ENCODE data around the gene HBS1L. TPM values are rescaled to one million over a fixed set of nuclear protein-coding genes. Genes with fewer than 3 reads are reported as not detected.

The HBS1L gene
- total RNA-seq, 1 experiment from 2014 or later, result 89.4 TPM

DNA sequence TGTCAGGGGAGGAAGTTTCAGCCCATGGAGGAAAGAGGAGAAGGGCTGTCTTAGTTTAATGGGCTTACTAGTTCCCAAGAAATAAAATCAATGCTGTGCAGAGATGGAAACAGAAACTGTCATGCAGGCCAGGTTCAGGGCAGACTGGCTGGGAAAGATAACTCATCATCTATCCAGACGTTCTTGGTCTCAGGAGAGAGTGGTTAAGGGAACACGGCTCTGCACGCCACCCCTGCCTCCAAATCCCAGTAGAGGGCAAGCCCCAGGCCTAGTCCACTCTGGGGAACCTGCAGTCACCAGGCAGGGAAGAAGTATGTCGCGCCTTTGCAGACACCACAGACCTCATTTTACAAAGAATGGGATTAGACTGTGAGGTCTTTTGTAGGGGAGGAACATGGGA is 117.2 kb downstream of the HBS1L start:
- H4K20me1 ChIP-seq (ENCODE audit: insufficient read depth), result no peaks in the 10 kb centered on the region
- no peaks in the 10 kb centered on the region for H3K79me2 ChIP-seq (ENCODE audit: insufficient read depth, low read length)
- TF ChIP-seq SRF (IDR thresholded peaks at IDR 0.05; ENCODE audit: low read depth) (no peak), EZH2phosphoT487 (IDR thresholded peaks at IDR 0.05; ENCODE audit: borderline replicate concordance) (no peak), EZH2 (IDR thresholded peaks at IDR 0.05) (no peak), JUND (IDR thresholded peaks at IDR 0.05) (no peak), CEBPB (IDR thresholded peaks at IDR 0.05; ENCODE audit: low read depth) (no peak), ELF1 (IDR thresholded peaks at IDR 0.05; ENCODE audit: borderline replicate concordance, low read depth) (no peak), ZFX (IDR thresholded peaks at IDR 0.05) (no peak), RAD21 (IDR thresholded peaks at IDR 0.05; ENCODE audit: low read depth) (no peak), TCF7L2 (IDR thresholded peaks at IDR 0.05; ENCODE audit: borderline replicate concordance, extremely low read depth, insufficient read depth, insufficient read length) (no peak), SP1 (IDR thresholded peaks at IDR 0.05; ENCODE audit: low read depth) (no peak), EGR1 (IDR thresholded peaks at IDR 0.05; ENCODE audit: low read depth) (no peak), FOSL1 (IDR thresholded peaks at IDR 0.05; ENCODE audit: low read depth) (no peak), YY1 (IDR thresholded peaks at IDR 0.05; ENCODE audit: extremely low read depth, insufficient replicate concordance, low read depth, low read length) (no peak), SIN3A (IDR thresholded peaks at IDR 0.05; ENCODE audit: low read depth) (no peak), POLR2A (IDR thresholded peaks at IDR 0.05; ENCODE audit: borderline replicate concordance, extremely low read depth, insufficient read depth, insufficient read length) (no peak), ZNF274 (IDR thresholded peaks at IDR 0.05; ENCODE audit: low read depth, low read length) (no peak)
- TF ChIP-seq, protein P1, sequence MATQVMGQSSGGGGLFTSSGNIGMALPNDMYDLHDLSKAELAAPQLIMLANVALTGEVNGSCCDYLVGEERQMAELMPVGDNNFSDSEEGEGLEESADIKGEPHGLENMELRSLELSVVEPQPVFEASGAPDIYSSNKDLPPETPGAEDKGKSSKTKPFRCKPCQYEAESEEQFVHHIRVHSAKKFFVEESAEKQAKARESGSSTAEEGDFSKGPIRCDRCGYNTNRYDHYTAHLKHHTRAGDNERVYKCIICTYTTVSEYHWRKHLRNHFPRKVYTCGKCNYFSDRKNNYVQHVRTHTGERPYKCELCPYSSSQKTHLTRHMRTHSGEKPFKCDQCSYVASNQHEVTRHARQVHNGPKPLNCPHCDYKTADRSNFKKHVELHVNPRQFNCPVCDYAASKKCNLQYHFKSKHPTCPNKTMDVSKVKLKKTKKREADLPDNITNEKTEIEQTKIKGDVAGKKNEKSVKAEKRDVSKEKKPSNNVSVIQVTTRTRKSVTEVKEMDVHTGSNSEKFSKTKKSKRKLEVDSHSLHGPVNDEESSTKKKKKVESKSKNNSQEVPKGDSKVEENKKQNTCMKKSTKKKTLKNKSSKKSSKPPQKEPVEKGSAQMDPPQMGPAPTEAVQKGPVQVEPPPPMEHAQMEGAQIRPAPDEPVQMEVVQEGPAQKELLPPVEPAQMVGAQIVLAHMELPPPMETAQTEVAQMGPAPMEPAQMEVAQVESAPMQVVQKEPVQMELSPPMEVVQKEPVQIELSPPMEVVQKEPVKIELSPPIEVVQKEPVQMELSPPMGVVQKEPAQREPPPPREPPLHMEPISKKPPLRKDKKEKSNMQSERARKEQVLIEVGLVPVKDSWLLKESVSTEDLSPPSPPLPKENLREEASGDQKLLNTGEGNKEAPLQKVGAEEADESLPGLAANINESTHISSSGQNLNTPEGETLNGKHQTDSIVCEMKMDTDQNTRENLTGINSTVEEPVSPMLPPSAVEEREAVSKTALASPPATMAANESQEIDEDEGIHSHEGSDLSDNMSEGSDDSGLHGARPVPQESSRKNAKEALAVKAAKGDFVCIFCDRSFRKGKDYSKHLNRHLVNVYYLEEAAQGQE (IDR thresholded peaks at IDR 0.05; ENCODE audit: low read depth), result no peak
- TF ChIP-seq, protein P2, sequence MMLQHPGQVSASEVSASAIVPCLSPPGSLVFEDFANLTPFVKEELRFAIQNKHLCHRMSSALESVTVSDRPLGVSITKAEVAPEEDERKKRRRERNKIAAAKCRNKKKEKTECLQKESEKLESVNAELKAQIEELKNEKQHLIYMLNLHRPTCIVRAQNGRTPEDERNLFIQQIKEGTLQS (IDR thresholded peaks at IDR 0.05), result no peak
- TF ChIP-seq, protein P3, sequence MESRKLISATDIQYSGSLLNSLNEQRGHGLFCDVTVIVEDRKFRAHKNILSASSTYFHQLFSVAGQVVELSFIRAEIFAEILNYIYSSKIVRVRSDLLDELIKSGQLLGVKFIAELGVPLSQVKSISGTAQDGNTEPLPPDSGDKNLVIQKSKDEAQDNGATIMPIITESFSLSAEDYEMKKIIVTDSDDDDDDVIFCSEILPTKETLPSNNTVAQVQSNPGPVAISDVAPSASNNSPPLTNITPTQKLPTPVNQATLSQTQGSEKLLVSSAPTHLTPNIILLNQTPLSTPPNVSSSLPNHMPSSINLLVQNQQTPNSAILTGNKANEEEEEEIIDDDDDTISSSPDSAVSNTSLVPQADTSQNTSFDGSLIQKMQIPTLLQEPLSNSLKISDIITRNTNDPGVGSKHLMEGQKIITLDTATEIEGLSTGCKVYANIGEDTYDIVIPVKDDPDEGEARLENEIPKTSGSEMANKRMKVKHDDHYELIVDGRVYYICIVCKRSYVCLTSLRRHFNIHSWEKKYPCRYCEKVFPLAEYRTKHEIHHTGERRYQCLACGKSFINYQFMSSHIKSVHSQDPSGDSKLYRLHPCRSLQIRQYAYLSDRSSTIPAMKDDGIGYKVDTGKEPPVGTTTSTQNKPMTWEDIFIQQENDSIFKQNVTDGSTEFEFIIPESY (IDR thresholded peaks at IDR 0.05; ENCODE audit: extremely low read depth, insufficient replicate concordance, low read length), result no peak
- no peaks in the 10 kb centered on the region for H3K9me2 ChIP-seq (ENCODE audit: insufficient read depth)
- ChIA-PET CTCF (no interaction called here), RAD21 (ENCODE audit: low non-redundant PET in 1 of 2, low total read pairs in 2 of 2, uncharacterized antibody in 2 of 2, unreplicated experiment in 2 of 2) (interaction anchor here in 1 of 2 experiments (0.7 kb wide), 1 partner anchor 42 kb away, joined by 3 read pairs; no protein-coding TSS in a partner anchor), POLR2A (no interaction called here)
- intact Hi-C loops (cut with micrococcal nuclease), result no loop called here
- no peaks in the 10 kb centered on the region for H3K36me3 ChIP-seq (ENCODE audit: control insufficient read depth in 1 of 2, insufficient read depth in 2 of 2, low read length in 2 of 2)
- no peak overlapping the region for H3K9ac ChIP-seq (ENCODE audit: low read length)
- H3K4me3 ChIP-seq (replicated peaks in 1 of 2; ENCODE audit: low read depth in 1 of 2, low read length in 2 of 2), result no peak overlapping the region
- no peaks in the 10 kb centered on the region for H3K27me3 ChIP-seq (ENCODE audit: insufficient read depth, low read length)
- H3K4me1 ChIP-seq (ENCODE audit: control insufficient read depth in 1 of 2, insufficient read depth in 2 of 2, low read length in 2 of 2), result no peaks in the 10 kb centered on the region
- no TSS peak for BruUV-seq (replicated peaks)
- no peak overlapping the region for H3K4me2 ChIP-seq (ENCODE audit: low read length)
- no peak overlapping the region for H2AFZ ChIP-seq (ENCODE audit: low read depth, low read length, poor library complexity, severe bottlenecking)
- no peak for ATAC-seq
- no peaks in the 10 kb centered on the region for H3K9me3 ChIP-seq (ENCODE audit: control insufficient read depth in 1 of 2, insufficient read depth in 1 of 2, low read depth in 1 of 2, low read length in 2 of 2)
- DNase-seq (ENCODE audit: low read depth, low spot score), result no peak
- no peak overlapping the region for H3K27ac ChIP-seq (ENCODE audit: low read depth, low read length)
